Measurements from ENCODE around the gene PIAS1.
"Not testable (repeated sequence)": the region's sequence is repeated elsewhere in the genome, so short reads cannot be mapped to it uniquely, and the experiment has no call there.

PIAS1 gene

GRCh38 chr15:68053701-68054627 is at the start of gene PIAS1:
Gene PIAS1 (plus strand): TSS chr15:68054315. CDS start chr15:68054327, 12 bp downstream.
- DNase-seq (ENCODE audit: low spot score) (peak; percentile 72), FAIRE-seq (no peak)

GRCh38 chr15:68007642-68008041 is 46.5 kb upstream of the PIAS1 start:
- not testable (repeated sequence) for DNase-seq (ENCODE audit: low spot score); FAIRE-seq

- no peak for FAIRE-seq
- no peak for DNase-seq (ENCODE audit: low spot score)
These were observed 43.6 kb upstream of the PIAS1 start for GRCh38 chr15:68010361-68011153.

GRCh38 chr15:68012911-68013310 is 41.2 kb upstream of the PIAS1 start:
- DNase-seq (ENCODE audit: low spot score) (no peak), FAIRE-seq (no peak)

- no peak for DNase-seq (ENCODE audit: low spot score)
- FAIRE-seq: no peak
These were observed 39.9 kb upstream of the PIAS1 start for GRCh38 chr15:68014219-68014618.

GRCh38 chr15:68015244-68015643 is 38.9 kb upstream of the PIAS1 start:
- DNase-seq (ENCODE audit: low spot score) (no peak), FAIRE-seq (no peak)

- DNase-seq (ENCODE audit: low spot score) (no peak), FAIRE-seq (no peak)
These were observed 36.9 kb upstream of the PIAS1 start for GRCh38 chr15:68017201-68017600.

- FAIRE-seq (no peak), DNase-seq (ENCODE audit: low spot score) (no peak)
These were observed 35.2 kb upstream of the PIAS1 start for GRCh38 chr15:68018797-68019444.

- FAIRE-seq: no peak
- DNase-seq (ENCODE audit: low spot score): no peak
These were observed 34.1 kb upstream of the PIAS1 start for GRCh38 chr15:68019814-68020525.

- DNase-seq (ENCODE audit: low spot score) (no peak), FAIRE-seq (no peak)
These were observed 33.4 kb upstream of the PIAS1 start for GRCh38 chr15:68020685-68021084.

GRCh38 chr15:68022061-68022460 is 32.1 kb upstream of the PIAS1 start:
- DNase-seq (ENCODE audit: low spot score) (no peak), FAIRE-seq (no peak)

- FAIRE-seq (no peak), DNase-seq (ENCODE audit: low spot score) (no peak)
These were observed 30.6 kb upstream of the PIAS1 start for GRCh38 chr15:68023307-68024101.

- FAIRE-seq: no peak
- no peak for DNase-seq (ENCODE audit: low spot score)
These were observed 28.2 kb upstream of the PIAS1 start for GRCh38 chr15:68025835-68026424.

- DNase-seq (ENCODE audit: low spot score) (no peak), FAIRE-seq (no peak)
These were observed 26.7 kb upstream of the PIAS1 start for GRCh38 chr15:68027388-68027787.

- DNase-seq (ENCODE audit: low spot score): no peak
- FAIRE-seq: no peak
These were observed 25.8 kb upstream of the PIAS1 start for GRCh38 chr15:68028137-68028887.

- DNase-seq (ENCODE audit: low spot score): no peak
- FAIRE-seq: no peak
These were observed 25.3 kb upstream of the PIAS1 start for GRCh38 chr15:68028888-68029207.

GRCh38 chr15:68029959-68030358 is 24.2 kb upstream of the PIAS1 start:
- no peak for DNase-seq (ENCODE audit: low spot score)
- FAIRE-seq: no peak

GRCh38 chr15:68031404-68031803 is 22.7 kb upstream of the PIAS1 start:
- FAIRE-seq (no peak), DNase-seq (ENCODE audit: low spot score) (no peak)

- DNase-seq (ENCODE audit: low spot score): no peak
- FAIRE-seq: no peak
These were observed 21.4 kb upstream of the PIAS1 start for GRCh38 chr15:68032672-68033071.

All from RCC 7860 (cell line).